ENCODE measurements around the gene HPS1.

HPS1 gene

DNA sequence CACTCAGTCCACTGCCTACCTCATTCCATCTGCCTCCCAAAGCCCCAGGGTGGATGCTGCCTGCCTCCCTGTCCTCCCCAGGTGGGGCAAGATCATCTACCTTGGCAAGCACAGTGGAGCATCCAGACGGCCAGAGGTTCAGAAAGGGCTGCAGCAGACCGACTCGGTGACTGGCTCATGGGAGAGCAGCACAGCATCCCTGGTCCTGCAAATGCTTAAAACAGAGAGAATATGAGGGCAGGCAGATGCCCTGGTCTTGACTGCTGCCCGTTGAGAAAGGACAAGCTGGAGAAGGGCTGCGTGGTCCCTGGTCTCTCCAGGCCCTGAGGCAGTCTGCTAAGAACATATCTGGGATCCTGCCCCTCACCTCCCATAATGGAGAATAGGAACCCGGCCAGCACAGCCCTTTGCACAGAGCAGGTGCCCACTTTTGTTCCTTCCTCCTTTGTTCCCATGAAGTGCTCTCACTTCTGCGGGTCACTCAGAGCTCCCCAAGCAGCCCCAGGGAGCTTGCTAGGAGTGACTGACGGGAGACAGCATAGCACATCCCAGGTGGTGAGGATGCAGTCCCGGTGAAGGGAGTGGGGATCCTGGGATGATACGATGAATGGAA lies 1.4 kb downstream of the HPS1 start:
- H3K9me2 ChIP-seq (replicated peaks; ENCODE audit: insufficient read depth, low read length): no peaks in the 10 kb centered on the region
- H3K27me3 ChIP-seq (ENCODE audit: low read length): no peaks in the 10 kb centered on the region
- H3K9ac ChIP-seq (ENCODE audit: low read length): peak overlapping the region; percentile 89
- 0 out of 2 replicates have a peak overlapping the region, but pooled peaks have one; percentile 74 for H3K27ac ChIP-seq (ENCODE audit: low read depth, low read length)
- no peaks in the 10 kb centered on the region for H4K20me1 ChIP-seq (ENCODE audit: low read depth, low read length)
- H3K79me2 ChIP-seq (ENCODE audit: insufficient read depth, low read length): peaks cover 24% of the 10 kb centered on the region; the same call in 1 of the 2 replicates
- no peak overlapping the region for H2AFZ ChIP-seq (ENCODE audit: low read depth, low read length, severe bottlenecking)
- H3F3A ChIP-seq (ENCODE audit: insufficient read depth): no peaks in the 10 kb centered on the region
- no peak for TF ChIP-seq EZH2phosphoT487 (conservative IDR thresholded peaks at IDR 0.05; ENCODE audit: low read length)
- TF ChIP-seq, protein P1, sequence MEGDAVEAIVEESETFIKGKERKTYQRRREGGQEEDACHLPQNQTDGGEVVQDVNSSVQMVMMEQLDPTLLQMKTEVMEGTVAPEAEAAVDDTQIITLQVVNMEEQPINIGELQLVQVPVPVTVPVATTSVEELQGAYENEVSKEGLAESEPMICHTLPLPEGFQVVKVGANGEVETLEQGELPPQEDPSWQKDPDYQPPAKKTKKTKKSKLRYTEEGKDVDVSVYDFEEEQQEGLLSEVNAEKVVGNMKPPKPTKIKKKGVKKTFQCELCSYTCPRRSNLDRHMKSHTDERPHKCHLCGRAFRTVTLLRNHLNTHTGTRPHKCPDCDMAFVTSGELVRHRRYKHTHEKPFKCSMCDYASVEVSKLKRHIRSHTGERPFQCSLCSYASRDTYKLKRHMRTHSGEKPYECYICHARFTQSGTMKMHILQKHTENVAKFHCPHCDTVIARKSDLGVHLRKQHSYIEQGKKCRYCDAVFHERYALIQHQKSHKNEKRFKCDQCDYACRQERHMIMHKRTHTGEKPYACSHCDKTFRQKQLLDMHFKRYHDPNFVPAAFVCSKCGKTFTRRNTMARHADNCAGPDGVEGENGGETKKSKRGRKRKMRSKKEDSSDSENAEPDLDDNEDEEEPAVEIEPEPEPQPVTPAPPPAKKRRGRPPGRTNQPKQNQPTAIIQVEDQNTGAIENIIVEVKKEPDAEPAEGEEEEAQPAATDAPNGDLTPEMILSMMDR (IDR thresholded peaks at IDR 0.05; ENCODE audit: insufficient read depth, low read length, poor library complexity, severe bottlenecking): no peak
- peak overlapping the region; percentile 61 for H3K4me2 ChIP-seq (ENCODE audit: low read depth, low read length, poor library complexity, severe bottlenecking)
- peaks cover 16% of the 10 kb centered on the region; the same call in 1 of the 2 replicates for H3K36me3 ChIP-seq (ENCODE audit: low read length)
- H3K4me3 ChIP-seq (ENCODE audit: insufficient read depth, low read length, poor library complexity, severe bottlenecking): peak overlapping the region; percentile 88
- no peaks in the 10 kb centered on the region for H3K9me3 ChIP-seq (ENCODE audit: insufficient read depth, low read length)

DNA sequence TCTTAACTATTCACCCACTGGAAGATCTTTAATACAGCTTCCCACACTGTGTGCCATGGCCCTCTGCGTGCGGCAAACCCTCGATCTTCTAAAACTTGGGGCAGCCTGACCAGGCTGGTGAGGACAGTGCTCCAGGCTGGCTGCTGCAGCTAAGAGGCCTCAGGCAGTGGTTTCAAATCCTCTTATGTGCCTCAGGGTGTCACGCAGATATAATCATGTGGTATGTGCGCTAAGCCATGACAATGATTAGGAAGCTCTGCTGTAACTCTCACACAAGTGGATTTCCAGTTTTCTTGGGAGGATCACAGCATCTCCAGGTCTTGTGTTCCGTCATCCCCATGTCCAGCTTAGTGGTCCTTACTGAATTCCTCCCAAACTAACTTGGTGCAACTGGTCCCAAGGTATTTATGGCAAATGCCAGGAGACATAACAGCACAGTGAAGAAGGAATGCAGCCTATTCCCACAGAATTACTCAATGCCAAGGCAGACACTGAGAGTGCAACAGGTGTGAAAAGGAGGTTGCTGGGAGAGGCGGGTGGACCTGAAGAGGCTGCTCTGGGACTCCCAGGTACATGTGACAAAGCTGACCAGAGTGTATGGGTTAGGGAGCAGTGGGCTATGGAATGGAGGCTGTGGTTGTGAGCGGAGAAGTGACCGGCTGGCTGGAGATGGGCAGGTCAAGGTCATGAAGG lies 2.3 kb downstream of the HPS1 start:
- Histone ChIP-seq H3K79me2 (ENCODE audit: insufficient read depth, low read length) (peaks cover 24% of the 10 kb centered on the region; the same call in 1 of the 2 replicates), H3K9ac (ENCODE audit: low read length) (no peak overlapping the region), H3K9me2 (replicated peaks; ENCODE audit: insufficient read depth, low read length) (no peaks in the 10 kb centered on the region), H4K20me1 (ENCODE audit: low read depth, low read length) (no peaks in the 10 kb centered on the region), H3K27me3 (ENCODE audit: low read length) (no peaks in the 10 kb centered on the region), H2AFZ (ENCODE audit: low read depth, low read length, severe bottlenecking) (no peak overlapping the region), H3K4me3 (ENCODE audit: insufficient read depth, low read length, poor library complexity, severe bottlenecking) (no peak overlapping the region), H3K4me2 (ENCODE audit: low read depth, low read length, poor library complexity, severe bottlenecking) (no peak overlapping the region), H3K27ac (ENCODE audit: low read depth, low read length) (no peak overlapping the region), H3K36me3 (ENCODE audit: low read length) (peaks cover 21% of the 10 kb centered on the region; the same call in 1 of the 2 replicates), H3F3A (ENCODE audit: insufficient read depth) (no peaks in the 10 kb centered on the region), H3K9me3 (ENCODE audit: insufficient read depth, low read length) (no peaks in the 10 kb centered on the region)
- no peak for TF ChIP-seq EZH2phosphoT487 (conservative IDR thresholded peaks at IDR 0.05; ENCODE audit: low read length)
- TF ChIP-seq, protein P1 (IDR thresholded peaks at IDR 0.05; ENCODE audit: insufficient read depth, low read length, poor library complexity, severe bottlenecking): no peak

DNA sequence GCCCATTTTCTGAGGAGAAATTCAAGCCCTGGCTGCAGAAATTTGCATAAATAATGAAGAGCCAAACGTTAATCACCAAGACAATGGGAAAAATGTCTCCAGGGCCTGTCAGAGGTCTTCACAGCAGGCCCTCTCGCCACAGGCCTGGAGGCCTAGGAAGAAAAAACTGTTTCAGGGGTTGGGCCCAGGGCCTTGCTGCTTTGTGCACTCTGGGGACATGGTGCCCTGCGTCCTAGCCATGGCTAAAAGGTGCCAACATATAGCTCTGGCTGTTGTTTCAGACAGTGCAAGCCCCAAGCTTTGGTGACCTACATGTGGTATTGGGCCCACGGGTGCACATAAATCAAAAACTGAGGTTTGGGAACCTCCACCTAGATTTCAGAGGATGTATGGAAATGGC lies 8.0 kb downstream of the HPS1 start:
- Histone ChIP-seq H2AFZ (ENCODE audit: low read depth, low read length, severe bottlenecking) (no peak overlapping the region), H3K36me3 (ENCODE audit: low read length) (peaks cover 37% of the 10 kb centered on the region), H3K27ac (ENCODE audit: low read depth, low read length) (no peak overlapping the region), H3K27me3 (ENCODE audit: low read length) (no peaks in the 10 kb centered on the region), H3K4me3 (ENCODE audit: insufficient read depth, low read length, poor library complexity, severe bottlenecking) (no peak overlapping the region), H3K79me2 (ENCODE audit: insufficient read depth, low read length) (peaks cover 3% of the 10 kb centered on the region; the same call in 1 of the 2 replicates), H3F3A (ENCODE audit: insufficient read depth) (no peaks in the 10 kb centered on the region), H4K20me1 (ENCODE audit: low read depth, low read length) (no peaks in the 10 kb centered on the region), H3K4me2 (ENCODE audit: low read depth, low read length, poor library complexity, severe bottlenecking) (no peak overlapping the region), H3K9ac (ENCODE audit: low read length) (no peak overlapping the region), H3K9me3 (ENCODE audit: insufficient read depth, low read length) (no peaks in the 10 kb centered on the region), H3K9me2 (replicated peaks; ENCODE audit: insufficient read depth, low read length) (no peaks in the 10 kb centered on the region)
- TF ChIP-seq EZH2phosphoT487 (conservative IDR thresholded peaks at IDR 0.05; ENCODE audit: low read length): no peak
- TF ChIP-seq, protein P1 (IDR thresholded peaks at IDR 0.05; ENCODE audit: insufficient read depth, low read length, poor library complexity, severe bottlenecking): no peak

All from SU-DHL-6 (cell line).